Activated naive CD4-positive, alpha-beta T cell treated with anti-CD3 and anti-CD28 coated beads, Interleukin-2, amount 10 ng/mL, durations not matched to agents 7 days and 5 days (primary cell): ENCODE data around the gene CHST8.

Experiments
- CTCF ChIA-PET: fragments of 350-600 bp; sonication (Branson Sonifier 250); formaldehyde crosslinking; loops from one replicate; lab custom pipeline; 2021; ENCODE audit warnings: antibody characterized with exemption; lab: Charles Lee
- DNase-seq: peaks from one replicate; pipeline ENCODE4 v3.0.0-alpha.2; 2020
- H3K27ac Mint-ChIP-seq: one replicate; pipeline ENCODE4 v1.8.0; 2021; ENCODE audit warnings: mild to moderate bottlenecking, moderate library complexity, mixed read lengths
- H3K27me3 Mint-ChIP-seq: one replicate; pipeline ENCODE4 v1.8.0; 2021; ENCODE audit warnings: mild to moderate bottlenecking, mixed read lengths
- H3K36me3 Mint-ChIP-seq: one replicate; pipeline ENCODE4 v1.8.0; 2021; ENCODE audit warnings: mixed read lengths
- H3K4me1 Mint-ChIP-seq: one replicate; pipeline ENCODE4 v1.8.0; 2021; ENCODE audit warnings: mixed read lengths
- H3K4me3 Mint-ChIP-seq: one replicate; pipeline ENCODE4 v1.8.0; 2021; ENCODE audit warnings: mild to moderate bottlenecking, moderate library complexity, mixed read lengths
- H3K9me3 Mint-ChIP-seq: one replicate; pipeline ENCODE4 v1.8.0; 2021; ENCODE audit warnings: mixed read lengths

CHST8 gene

GRCh38 chr19:33627526-33627925 is 5.8 kb downstream of the CHST8 start:
- Mint-ChIP-seq H3K4me1 (no peaks in the 10 kb centered on the region), H3K36me3 (no peaks in the 10 kb centered on the region), H3K27ac (no peak overlapping the region), H3K4me3 (no peak overlapping the region), H3K27me3 (peaks cover 37% of the 10 kb centered on the region), H3K9me3 (no peaks in the 10 kb centered on the region)
- CTCF ChIA-PET: no interaction called here
- no peak for DNase-seq

DNA sequence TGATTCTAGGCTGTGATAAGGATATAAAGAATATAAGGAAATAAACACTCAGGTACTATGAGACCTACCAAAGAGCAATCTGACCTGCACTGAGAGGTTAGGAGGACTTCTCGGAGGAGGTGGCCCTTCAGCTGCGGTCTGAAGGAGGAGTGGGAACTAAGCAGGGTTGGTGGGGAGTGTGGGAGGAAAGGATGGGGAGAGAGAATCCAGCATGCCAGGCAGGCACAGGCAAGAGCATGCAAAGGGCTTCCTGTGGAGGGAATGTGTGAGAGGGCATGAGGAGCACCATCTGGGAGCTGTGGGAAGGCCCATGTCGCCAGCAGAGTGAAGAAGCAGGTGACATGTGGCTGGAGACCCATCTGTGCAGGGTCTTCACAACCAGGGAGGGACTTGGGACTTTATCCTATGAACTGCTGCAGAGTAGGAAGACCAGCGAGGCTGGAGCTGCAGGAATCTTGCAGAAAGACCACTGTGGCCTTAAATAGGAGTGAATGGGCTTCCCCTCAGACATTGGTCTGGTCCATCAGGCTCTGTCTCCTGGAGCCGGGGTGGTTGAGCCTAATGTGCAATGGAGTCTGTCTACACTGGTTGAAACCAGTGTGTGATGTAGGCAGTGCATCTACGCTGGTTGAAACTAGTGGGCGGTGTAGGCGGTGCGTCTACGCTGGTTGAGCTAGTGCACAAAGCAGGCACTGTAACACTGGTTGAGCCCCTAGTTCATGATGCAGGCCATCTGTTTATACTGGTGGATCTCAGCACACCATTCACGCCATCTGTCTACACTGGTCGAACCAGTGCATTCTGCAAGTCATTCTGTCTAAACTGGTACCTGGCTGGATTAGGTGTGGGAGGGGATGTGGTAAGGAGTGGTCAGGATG is 6.4 kb downstream of the CHST8 start:
- Mint-ChIP-seq H3K9me3 (no peaks in the 10 kb centered on the region), H3K4me3 (no peak overlapping the region), H3K36me3 (no peaks in the 10 kb centered on the region), H3K4me1 (no peaks in the 10 kb centered on the region), H3K27me3 (peaks cover 30% of the 10 kb centered on the region), H3K27ac (no peak overlapping the region)
- CTCF ChIA-PET: no interaction called here
- no peak for DNase-seq

DNA sequence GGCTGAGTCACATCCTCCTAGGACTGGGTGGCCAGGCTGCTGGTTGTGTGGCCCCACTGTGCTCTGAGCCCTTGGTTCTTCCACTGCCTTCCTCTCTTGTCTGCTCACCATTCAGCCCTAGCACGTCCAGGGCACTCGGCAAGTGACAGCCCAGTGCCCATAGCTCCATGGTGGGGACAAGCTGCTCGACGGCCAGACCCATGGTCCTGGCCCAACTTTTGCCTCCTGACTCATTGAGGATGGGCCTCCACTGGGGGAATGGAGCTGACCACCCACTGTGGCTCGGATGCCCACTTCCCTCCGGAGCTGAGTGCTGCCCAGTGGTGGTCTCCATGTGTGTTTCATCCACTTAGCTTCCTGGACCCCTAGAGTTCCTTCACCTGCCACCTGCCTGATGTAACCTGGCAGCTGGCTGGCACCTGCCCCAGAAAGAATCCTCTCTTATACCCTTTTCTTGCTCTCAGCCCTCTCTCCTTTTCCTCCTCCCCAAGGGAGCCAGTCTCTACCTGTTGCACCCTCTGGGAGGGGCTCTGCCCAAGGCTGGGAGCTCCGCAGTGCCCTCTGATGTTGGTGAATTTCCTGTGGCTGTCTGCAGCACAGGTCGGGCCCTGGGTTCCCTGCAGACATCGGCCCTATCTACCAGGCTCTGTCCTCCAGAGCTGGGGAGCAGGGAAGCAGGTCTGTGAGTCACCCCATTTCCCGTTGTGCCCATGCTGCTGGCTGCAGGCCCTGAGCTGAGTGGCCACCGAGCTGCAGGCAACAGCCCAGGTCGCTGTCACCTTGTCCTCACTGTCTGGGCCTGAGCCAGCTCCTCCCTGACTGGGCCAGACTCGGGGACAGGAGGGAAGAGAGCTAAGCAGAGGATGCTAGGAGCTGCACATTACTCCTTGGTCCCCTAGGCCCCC is 7.4 kb downstream of the CHST8 start:
- Mint-ChIP-seq H3K4me3 (no peak overlapping the region), H3K4me1 (no peaks in the 10 kb centered on the region), H3K9me3 (no peaks in the 10 kb centered on the region), H3K27ac (no peak overlapping the region), H3K27me3 (peaks cover 20% of the 10 kb centered on the region), H3K36me3 (no peaks in the 10 kb centered on the region)
- CTCF ChIA-PET: interaction anchor here (0.7 kb wide), 1 partner anchor 52 kb away, joined by 3 read pairs; no protein-coding TSS in a partner anchor
- no peak for DNase-seq

GRCh38 chr19:33629826-33630375 is 8.1 kb downstream of the CHST8 start:
- Mint-ChIP-seq H3K36me3 (no peaks in the 10 kb centered on the region), H3K27me3 (peaks cover 13% of the 10 kb centered on the region), H3K27ac (no peak overlapping the region), H3K9me3 (no peaks in the 10 kb centered on the region), H3K4me1 (no peaks in the 10 kb centered on the region), H3K4me3 (no peak overlapping the region)
- CTCF ChIA-PET: no interaction called here
- DNase-seq: no peak

DNA sequence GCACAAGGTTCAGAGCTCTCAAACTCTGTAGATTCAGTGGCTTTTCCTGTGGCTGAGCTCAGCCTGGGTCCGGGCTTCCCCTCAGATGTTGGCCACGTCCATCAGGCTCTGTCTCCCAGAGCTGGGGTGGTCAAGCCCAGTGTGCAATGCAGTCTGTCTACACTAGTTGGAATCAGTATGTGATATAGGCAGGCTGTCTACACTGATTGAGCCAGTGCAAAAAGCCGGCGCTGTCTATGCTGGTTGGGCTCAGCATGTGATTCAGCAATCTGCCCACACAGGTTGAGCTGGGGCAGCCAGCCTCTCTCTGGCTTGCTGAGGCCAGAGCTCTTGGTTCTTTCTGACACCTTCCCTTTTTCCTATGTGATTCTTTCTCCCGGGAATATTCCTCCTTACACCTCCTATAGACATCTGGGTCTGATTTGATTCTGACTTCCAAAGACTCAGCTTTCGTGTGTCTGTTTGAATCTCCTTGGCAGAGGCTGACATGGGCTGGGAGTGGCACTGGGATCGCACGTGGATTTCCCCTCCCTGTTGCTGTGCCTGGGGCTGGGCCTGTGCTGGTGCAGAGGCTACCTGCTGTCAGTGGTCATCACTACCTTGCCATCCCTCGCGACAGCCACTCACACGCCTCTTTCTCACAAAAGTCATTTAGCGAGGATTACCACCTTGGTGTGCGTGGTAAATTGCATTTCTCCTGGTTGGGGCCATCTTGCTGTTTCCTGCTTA is 9.3 kb downstream of the CHST8 start:
- Mint-ChIP-seq H3K4me3 (no peak overlapping the region), H3K4me1 (no peaks in the 10 kb centered on the region), H3K27ac (peak overlapping the region; percentile 43), H3K36me3 (no peaks in the 10 kb centered on the region), H3K9me3 (no peaks in the 10 kb centered on the region), H3K27me3 (peaks cover 6% of the 10 kb centered on the region)
- CTCF ChIA-PET: no interaction called here
- no peak for DNase-seq

DNA sequence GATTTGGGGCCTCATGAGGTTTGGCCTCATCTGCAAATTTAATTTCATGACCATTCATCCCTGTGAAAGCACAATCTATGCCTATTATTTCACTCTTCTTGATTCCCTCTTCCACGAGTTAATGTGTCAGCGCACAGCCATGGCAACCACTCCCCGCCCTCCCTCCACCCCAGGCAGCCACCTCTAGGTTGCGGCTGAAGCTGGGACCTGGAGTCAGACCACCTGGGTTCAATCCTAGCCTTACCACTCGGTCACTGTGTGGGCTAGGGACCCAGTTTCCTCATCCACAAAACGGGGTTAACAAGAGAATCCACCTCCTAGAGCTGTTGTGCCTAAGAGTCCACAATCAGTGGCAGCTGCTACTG is 9.8 kb downstream of the CHST8 start:
- Mint-ChIP-seq H3K4me1 (no peaks in the 10 kb centered on the region), H3K9me3 (no peaks in the 10 kb centered on the region), H3K27me3 (peaks cover 4% of the 10 kb centered on the region), H3K4me3 (no peak overlapping the region), H3K36me3 (no peaks in the 10 kb centered on the region), H3K27ac (no peak overlapping the region)
- no peak for DNase-seq
- CTCF ChIA-PET: no interaction called here

DNA sequence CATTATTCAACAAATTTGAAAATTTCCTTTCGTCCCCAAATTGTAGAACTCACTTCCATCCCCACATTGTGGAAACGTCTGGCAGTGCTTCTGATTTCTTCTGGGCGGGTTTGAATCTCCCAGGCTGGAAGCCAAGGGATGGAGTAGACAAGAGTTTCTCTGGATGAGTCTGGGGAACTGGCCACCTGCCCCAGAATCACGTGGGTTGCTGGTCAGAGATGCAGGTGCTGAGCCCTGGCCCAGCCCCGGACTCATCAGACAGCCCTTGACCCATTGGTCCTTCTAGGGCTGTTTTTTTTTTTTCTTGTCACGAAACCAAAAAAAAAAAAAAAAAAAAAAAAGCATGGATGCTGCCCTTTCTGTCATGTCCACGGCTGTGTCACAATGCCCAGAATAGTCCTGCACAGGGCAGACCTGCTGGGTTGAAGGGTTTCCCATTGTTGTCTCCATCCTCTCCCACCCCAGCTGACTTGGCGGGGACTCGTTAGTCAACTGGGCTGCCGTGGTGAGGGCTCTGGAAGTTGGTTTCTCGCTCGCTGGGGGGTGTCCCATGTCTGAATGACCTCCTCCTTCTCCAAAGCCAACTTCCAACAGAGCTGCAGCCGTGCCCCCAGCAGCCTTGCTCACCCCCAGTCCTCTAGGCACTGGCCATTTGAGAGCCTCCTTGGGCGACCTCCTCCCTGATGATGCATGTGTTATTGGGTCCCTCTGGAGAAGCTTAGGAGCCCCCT is 12.8 kb downstream of the CHST8 start:
- Mint-ChIP-seq H3K4me1 (no peaks in the 10 kb centered on the region), H3K27ac (no peak overlapping the region), H3K9me3 (no peaks in the 10 kb centered on the region), H3K4me3 (no peak overlapping the region), H3K27me3 (peaks cover 6% of the 10 kb centered on the region), H3K36me3 (no peaks in the 10 kb centered on the region)
- no peak for DNase-seq
- CTCF ChIA-PET: no interaction called here

DNA sequence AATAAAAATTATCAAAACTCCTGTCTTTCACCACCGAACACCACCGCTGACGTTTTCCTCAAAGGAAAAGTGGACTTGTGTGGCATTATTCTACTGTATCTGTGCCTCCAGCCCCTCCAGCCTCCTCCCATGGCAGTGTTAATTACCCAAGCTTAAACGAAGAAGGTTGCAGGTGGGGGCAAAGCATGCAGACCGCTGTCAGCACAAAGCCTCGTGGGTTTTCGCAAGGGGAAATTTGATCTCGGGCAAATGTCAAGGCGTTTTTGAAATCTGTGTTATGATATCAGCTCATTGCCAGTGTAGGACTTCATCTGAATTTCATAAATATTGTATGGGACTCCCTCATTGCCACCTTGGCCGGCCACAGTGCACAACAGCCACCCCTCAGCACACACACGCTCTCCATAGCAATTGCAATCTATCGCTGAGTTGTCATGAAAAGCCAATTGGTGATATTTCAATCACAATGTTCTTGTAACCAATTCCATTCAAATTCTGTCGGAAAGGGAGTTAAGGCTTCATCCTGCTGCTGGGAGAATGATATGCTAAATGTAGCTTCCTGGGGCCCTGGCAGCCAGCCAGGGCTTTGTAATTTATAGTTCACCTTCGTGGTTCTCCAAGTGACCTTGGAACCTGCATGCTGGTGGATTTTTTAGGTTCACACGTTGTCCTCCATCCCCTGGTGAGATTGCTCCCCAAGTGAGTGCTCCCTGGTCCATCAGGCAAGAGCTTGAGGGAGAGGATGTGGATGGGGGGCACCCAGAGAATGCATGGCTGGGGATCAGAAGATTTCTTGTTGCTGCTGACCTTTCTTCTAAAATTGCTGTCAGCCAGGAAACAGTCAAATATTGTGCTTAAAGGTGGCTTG is 16.6 kb downstream of the CHST8 start:
- Mint-ChIP-seq H3K4me1 (no peaks in the 10 kb centered on the region), H3K27ac (no peak overlapping the region), H3K9me3 (no peaks in the 10 kb centered on the region), H3K27me3 (peaks cover 10% of the 10 kb centered on the region), H3K4me3 (no peak overlapping the region), H3K36me3 (no peaks in the 10 kb centered on the region)
- no peak for DNase-seq
- CTCF ChIA-PET: no interaction called here

DNA sequence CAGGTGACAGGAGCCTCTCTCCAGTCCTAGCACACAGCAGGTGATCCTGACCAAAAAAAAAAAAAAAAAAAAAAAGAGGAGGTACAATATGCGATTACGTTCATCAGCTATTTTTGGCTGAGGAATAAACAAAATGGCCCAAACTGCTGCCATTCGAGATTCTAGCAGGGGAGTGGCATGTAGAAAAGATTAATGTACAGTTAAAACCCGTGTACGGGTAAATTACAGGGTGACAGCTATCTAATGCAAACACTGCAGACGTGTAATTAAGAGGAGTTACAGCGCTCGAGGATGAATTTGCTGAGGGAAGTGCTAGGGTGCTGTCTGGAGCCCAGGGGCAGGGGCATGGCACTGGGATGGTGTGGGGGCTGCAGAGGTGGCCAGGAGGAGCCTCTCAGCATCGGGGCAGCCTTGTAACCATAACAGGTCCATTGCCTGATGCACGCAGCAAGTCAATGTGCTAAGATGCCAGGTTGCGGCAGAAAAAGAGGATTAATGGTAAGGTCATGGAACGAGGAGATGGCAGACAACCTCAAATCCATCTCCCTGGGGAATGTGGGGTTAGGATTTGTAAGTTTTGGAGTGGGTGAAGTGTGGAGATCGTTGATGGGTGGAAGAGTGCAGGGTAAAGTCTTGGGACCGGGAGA is 17.4 kb downstream of the CHST8 start:
- Mint-ChIP-seq H3K27me3 (peaks cover 10% of the 10 kb centered on the region), H3K36me3 (no peaks in the 10 kb centered on the region), H3K9me3 (no peaks in the 10 kb centered on the region), H3K27ac (no peak overlapping the region), H3K4me1 (no peaks in the 10 kb centered on the region), H3K4me3 (no peak overlapping the region)
- DNase-seq: no peak
- CTCF ChIA-PET: no interaction called here

DNA sequence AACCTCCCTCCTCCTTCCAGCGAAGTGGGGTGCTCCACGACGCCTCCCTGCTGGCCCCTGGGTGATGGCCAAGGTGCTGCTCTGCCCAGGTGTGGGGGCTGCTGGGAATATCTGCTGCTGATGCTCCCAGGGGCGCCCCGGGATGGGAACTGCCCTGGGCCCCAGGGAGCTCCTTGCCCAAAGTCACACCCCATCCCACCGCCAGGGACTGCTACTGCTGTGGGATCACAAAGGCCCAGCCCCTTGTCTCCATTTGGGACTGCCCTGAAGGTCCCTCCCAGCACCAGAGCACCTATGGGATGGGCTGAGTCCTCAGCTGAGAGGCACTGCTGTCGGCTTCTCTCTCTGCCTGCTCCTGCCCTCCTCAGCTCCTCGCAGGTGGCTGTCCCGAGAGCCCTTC is 19.0 kb downstream of the CHST8 start:
- no peak for DNase-seq
- Mint-ChIP-seq H3K36me3 (no peaks in the 10 kb centered on the region), H3K4me1 (no peaks in the 10 kb centered on the region), H3K4me3 (no peak overlapping the region), H3K27me3 (peaks cover 10% of the 10 kb centered on the region), H3K9me3 (no peaks in the 10 kb centered on the region), H3K27ac (no peak overlapping the region)
- CTCF ChIA-PET: no interaction called here

DNA sequence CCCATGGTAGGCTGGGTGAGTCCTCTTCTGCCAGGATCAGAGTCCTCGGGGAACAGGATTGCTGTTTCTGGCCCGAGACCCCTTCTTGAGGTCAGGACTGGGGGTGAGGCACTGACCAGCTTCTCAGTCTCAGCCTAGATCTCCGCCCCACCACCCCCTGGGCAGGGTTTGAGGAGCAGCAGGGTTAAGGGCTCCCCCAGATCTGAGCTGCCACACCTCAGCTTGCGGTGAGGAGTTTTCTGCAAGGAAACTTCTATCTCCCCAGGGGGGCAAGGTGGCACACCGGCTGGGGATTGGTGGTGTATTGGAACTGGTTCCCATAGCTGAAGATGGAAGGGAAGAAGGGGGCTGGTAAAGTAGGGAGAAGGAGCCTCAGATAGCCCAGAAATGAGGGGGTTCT is 19.5 kb downstream of the CHST8 start:
- no peak for DNase-seq
- CTCF ChIA-PET: no interaction called here
- H3K4me1 Mint-ChIP-seq: no peaks in the 10 kb centered on the region
- peaks cover 10% of the 10 kb centered on the region for H3K27me3 Mint-ChIP-seq
- H3K4me3 Mint-ChIP-seq: no peak overlapping the region
- H3K9me3 Mint-ChIP-seq: no peaks in the 10 kb centered on the region
- no peak overlapping the region for H3K27ac Mint-ChIP-seq
- no peaks in the 10 kb centered on the region for H3K36me3 Mint-ChIP-seq

DNA sequence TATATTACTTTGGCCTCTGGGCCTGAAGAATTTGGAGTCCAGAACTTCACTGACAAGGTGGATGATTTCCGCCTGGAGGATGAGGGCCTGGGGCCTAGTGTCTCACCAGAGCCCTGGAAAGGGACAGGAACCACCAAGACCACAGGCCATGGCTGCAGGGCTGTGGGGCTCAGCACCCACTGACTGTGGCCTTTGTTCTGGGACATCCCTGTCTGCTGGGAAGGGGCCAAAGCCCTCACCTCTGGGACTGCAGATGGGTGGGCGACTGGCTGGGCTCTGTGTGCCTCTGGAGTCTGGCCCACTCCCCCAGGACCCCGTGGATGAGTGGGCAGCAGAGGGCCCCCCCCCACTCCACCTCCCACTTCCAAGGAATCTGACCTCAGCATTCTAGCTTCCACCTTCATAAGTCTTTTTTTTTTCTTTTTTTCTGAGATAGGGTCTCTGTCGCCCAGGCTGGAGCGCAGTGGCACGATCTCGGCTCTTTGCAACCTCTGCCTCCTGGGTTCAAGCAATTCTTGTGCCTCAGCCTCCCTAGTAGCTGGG is 20.3 kb downstream of the CHST8 start:
- no peaks in the 10 kb centered on the region for H3K9me3 Mint-ChIP-seq
- CTCF ChIA-PET: no interaction called here
- no peak for DNase-seq
- H3K4me1 Mint-ChIP-seq: no peaks in the 10 kb centered on the region
- H3K36me3 Mint-ChIP-seq: no peaks in the 10 kb centered on the region
- no peak overlapping the region for H3K4me3 Mint-ChIP-seq
- peaks cover 10% of the 10 kb centered on the region for H3K27me3 Mint-ChIP-seq
- H3K27ac Mint-ChIP-seq: no peak overlapping the region
